Measurements from ENCODE around the gene OPRL1.

OPRL1 gene

GRCh38 chr20:64080013-64080812, at the start of gene OPRL1:
Gene OPRL1 (plus strand): TSS chr20:64080082. CDS start chr20:64092721, 12,639 bp downstream.
- no peak for FAIRE-seq

- no peak for FAIRE-seq
Measured at GRCh38 chr20:64030371-64031134, 49.3 kb upstream of the OPRL1 start.

- no peak for FAIRE-seq
Measured at GRCh38 chr20:64031822-64032314, 48.0 kb upstream of the OPRL1 start.

- FAIRE-seq = no peak
Measured at GRCh38 chr20:64032706-64033624, 46.9 kb upstream of the OPRL1 start.

GRCh38 chr20:64033981-64034493, 45.8 kb upstream of the OPRL1 start:
- no peak for FAIRE-seq

- FAIRE-seq = no peak
Measured at GRCh38 chr20:64035066-64035932, 44.6 kb upstream of the OPRL1 start.

GRCh38 chr20:64035933-64036345, 43.9 kb upstream of the OPRL1 start, which contains the start of gene C20orf204:
Gene C20orf204 (plus strand): TSS chr20:64036182. CDS start chr20:64036324, 142 bp downstream.
- no peak for FAIRE-seq

GRCh38 chr20:64036346-64037198, 43.3 kb upstream of the OPRL1 start:
- FAIRE-seq = no peak

- FAIRE-seq = no peak
Measured at GRCh38 chr20:64037199-64037497, 42.7 kb upstream of the OPRL1 start.

- no peak for FAIRE-seq
Measured at GRCh38 chr20:64037498-64038213, 42.2 kb upstream of the OPRL1 start.

GRCh38 chr20:64038224-64038564, 41.7 kb upstream of the OPRL1 start:
- no peak for FAIRE-seq

- no peak for FAIRE-seq
Measured at GRCh38 chr20:64038565-64039292, 41.2 kb upstream of the OPRL1 start.

GRCh38 chr20:64039293-64040160, 40.4 kb upstream of the OPRL1 start:
- no peak for FAIRE-seq

- FAIRE-seq = no peak
Measured at GRCh38 chr20:64040231-64041039, 39.4 kb upstream of the OPRL1 start.

GRCh38 chr20:64041040-64041780, 38.7 kb upstream of the OPRL1 start:
- FAIRE-seq = no peak

- no peak for FAIRE-seq
Measured at GRCh38 chr20:64041781-64042053, 38.2 kb upstream of the OPRL1 start.
